Stimulated activated naive CD8-positive, alpha-beta T cell treated with anti-CD3 and anti-CD28 coated beads, Interleukin-15, amount 100 ng/mL, for 72 hours (primary cell): ENCODE results near the gene AFMID.
"Not testable (repeated sequence)": the region's sequence is repeated elsewhere in the genome, so short reads cannot be mapped to it uniquely, and the experiment has no call there.

Source experiments
- ATAC-seq: fragments of 150-1000 bp; cut with Tn5 transposase; 2 replicates; pipeline ENCODE4 v1.10.0; 2021; ENCODE audit warnings: mild to moderate bottlenecking, moderate library complexity
- DNase-seq, 2 donors: peaks; one replicate each; pipeline ENCODE4 v3.0.0; 2021 to 2022
- H3K27ac Mint-ChIP-seq, 2 donors: one replicate each; pipeline ENCODE4 v1.8.0; 2022; ENCODE audit warnings: mild to moderate bottlenecking in 2 of 2, mixed read lengths in 2 of 2, moderate library complexity in 2 of 2
- H3K27me3 Mint-ChIP-seq: one replicate; pipeline ENCODE4 v1.8.0; 2022; ENCODE audit warnings: mixed read lengths
- H3K4me1 Mint-ChIP-seq: one replicate; pipeline ENCODE4 v1.8.0; 2022; ENCODE audit warnings: mild to moderate bottlenecking, mixed read lengths
- H3K4me3 Mint-ChIP-seq, 2 donors: one replicate each; pipeline ENCODE4 v1.8.0; 2022; ENCODE audit warnings: mild to moderate bottlenecking in 2 of 2, mixed read lengths in 2 of 2, moderate library complexity in 1 of 2
- H3K9me3 Mint-ChIP-seq, 2 donors: one replicate each; pipeline ENCODE4 v1.8.0; 2022; ENCODE audit warnings: mixed read lengths in 2 of 2

Gene AFMID

GRCh38 chr17:78170692-78171590 is 16.2 kb upstream of the AFMID start:
- peaks cover 72% of the 10 kb centered on the region for H3K4me1 Mint-ChIP-seq
- peak overlapping the region; percentile 14 to 37 for H3K4me3 Mint-ChIP-seq
- H3K9me3 Mint-ChIP-seq: no peaks in the 10 kb centered on the region
- no peaks in the 10 kb centered on the region for H3K27me3 Mint-ChIP-seq
- DNase-seq: peak in 1 of 2 donors; percentile 21
- peak overlapping the region; percentile 19 to 67 for H3K27ac Mint-ChIP-seq
- ATAC-seq: no peak

- not testable (repeated sequence) for DNase-seq, H3K9me3 Mint-ChIP-seq, ATAC-seq, H3K27me3 Mint-ChIP-seq
- peak overlapping the region; percentile 76 to 87 for H3K27ac Mint-ChIP-seq
- peaks cover 80% of the 10 kb centered on the region for H3K4me1 Mint-ChIP-seq
- peak overlapping the region in 1 of 2 donors; percentile 54 for H3K4me3 Mint-ChIP-seq
Measured at GRCh38 chr17:78171591-78172248, 15.4 kb upstream of the AFMID start.

- Mint-ChIP-seq H3K4me3 (peak overlapping the region; percentile 12 to 35), H3K27ac (peak overlapping the region; percentile 76 to 77), H3K27me3 (no peaks in the 10 kb centered on the region), H3K9me3 (no peaks in the 10 kb centered on the region), H3K4me1 (peaks cover 86% of the 10 kb centered on the region)
- no peak for ATAC-seq
- no peak for DNase-seq
Measured at GRCh38 chr17:78172249-78173051, 14.7 kb upstream of the AFMID start.

GRCh38 chr17:78173097-78173715 is 14.0 kb upstream of the AFMID start:
- H3K9me3 Mint-ChIP-seq: no peaks in the 10 kb centered on the region
- DNase-seq: peak in 1 of 2 donors; percentile 55
- peaks cover 80% of the 10 kb centered on the region for H3K4me1 Mint-ChIP-seq
- H3K27me3 Mint-ChIP-seq: no peaks in the 10 kb centered on the region
- ATAC-seq: peak; percentile 65
- H3K27ac Mint-ChIP-seq: peak overlapping the region; percentile 79 to 94
- peak overlapping the region; percentile 36 to 46 for H3K4me3 Mint-ChIP-seq

- Mint-ChIP-seq H3K4me3 (peak overlapping the region in 1 of 2 donors; percentile 10), H3K4me1 (peaks cover 76% of the 10 kb centered on the region), H3K27me3 (no peaks in the 10 kb centered on the region), H3K9me3 (no peaks in the 10 kb centered on the region), H3K27ac (peak overlapping the region; percentile 62 to 94)
- ATAC-seq: no peak
- no peak for DNase-seq
Measured at GRCh38 chr17:78174346-78174869, 12.8 kb upstream of the AFMID start.

- Mint-ChIP-seq H3K27ac (peak overlapping the region in 1 of 2 donors; percentile 90), H3K4me3 (peak overlapping the region in 1 of 2 donors; percentile 24)
Measured at GRCh38 chr17:78174870-78175642, 12.1 kb upstream of the AFMID start.

GRCh38 chr17:78175643-78175981 is 11.6 kb upstream of the AFMID start:
- Mint-ChIP-seq H3K9me3 (no peaks in the 10 kb centered on the region), H3K27ac (no peak overlapping the region)

More at GRCh38 chr17:78174870-78175642, 12.1 kb upstream of the AFMID start:
- ATAC-seq (no peak), DNase-seq (peak in 1 of 2 donors; percentile 15)
- peaks cover 74% of the 10 kb centered on the region for H3K4me1 Mint-ChIP-seq
- H3K9me3 Mint-ChIP-seq: no peaks in the 10 kb centered on the region
- no peaks in the 10 kb centered on the region for H3K27me3 Mint-ChIP-seq

GRCh38 chr17:78176548-78177025 is 10.6 kb upstream of the AFMID start:
- Mint-ChIP-seq H3K9me3 (no peaks in the 10 kb centered on the region), H3K27me3 (no peaks in the 10 kb centered on the region), H3K4me3 (no peak overlapping the region), H3K4me1 (peaks cover 73% of the 10 kb centered on the region), H3K27ac (no peak overlapping the region)
- DNase-seq: peak; percentile 75 to 76
- peak; percentile 79 for ATAC-seq

More at GRCh38 chr17:78175643-78175981, 11.6 kb upstream of the AFMID start:
- no peak for DNase-seq
- Mint-ChIP-seq H3K4me1 (peaks cover 74% of the 10 kb centered on the region), H3K4me3 (no peak overlapping the region), H3K27me3 (no peaks in the 10 kb centered on the region)
- ATAC-seq: no peak

- Mint-ChIP-seq H3K4me1 (peaks cover 62% of the 10 kb centered on the region), H3K27ac (no peak overlapping the region), H3K9me3 (no peaks in the 10 kb centered on the region), H3K27me3 (no peaks in the 10 kb centered on the region), H3K4me3 (no peak overlapping the region)
- DNase-seq (no peak), ATAC-seq (no peak)
Measured at GRCh38 chr17:78179372-78179771, 7.8 kb upstream of the AFMID start.

GRCh38 chr17:78180083-78180482 is 7.1 kb upstream of the AFMID start:
- Mint-ChIP-seq H3K4me3 (peak overlapping the region; percentile 1 to 14), H3K4me1 (peaks cover 63% of the 10 kb centered on the region), H3K27ac (no peak overlapping the region)

GRCh38 chr17:78180508-78180907 is 6.7 kb upstream of the AFMID start:
- no peak overlapping the region for H3K27ac Mint-ChIP-seq
- H3K4me1 Mint-ChIP-seq: peaks cover 63% of the 10 kb centered on the region

More at GRCh38 chr17:78180083-78180482, 7.1 kb upstream of the AFMID start:
- ATAC-seq (no peak), DNase-seq (no peak)
- Mint-ChIP-seq H3K27me3 (no peaks in the 10 kb centered on the region), H3K9me3 (no peaks in the 10 kb centered on the region)

GRCh38 chr17:78182504-78182903 is 4.7 kb upstream of the AFMID start:
- Mint-ChIP-seq H3K27me3 (no peaks in the 10 kb centered on the region), H3K9me3 (no peaks in the 10 kb centered on the region), H3K4me3 (no peak overlapping the region), H3K27ac (no peak overlapping the region), H3K4me1 (peaks cover 57% of the 10 kb centered on the region)
- ATAC-seq: no peak
- no peak for DNase-seq

More at GRCh38 chr17:78180508-78180907, 6.7 kb upstream of the AFMID start:
- Mint-ChIP-seq H3K9me3 (no peaks in the 10 kb centered on the region), H3K4me3 (peak overlapping the region; percentile 1 to 14), H3K27me3 (no peaks in the 10 kb centered on the region)
- DNase-seq: no peak
- no peak for ATAC-seq

GRCh38 chr17:78183916-78184315 is 3.2 kb upstream of the AFMID start:
- DNase-seq (no peak), ATAC-seq (no peak)
- Mint-ChIP-seq H3K27ac (peak overlapping the region in 1 of 2 donors; percentile 27), H3K4me1 (peaks cover 70% of the 10 kb centered on the region), H3K27me3 (no peaks in the 10 kb centered on the region), H3K9me3 (no peaks in the 10 kb centered on the region), H3K4me3 (peak overlapping the region in 1 of 2 donors; percentile 15)

GRCh38 chr17:78184351-78184750 is 2.8 kb upstream of the AFMID start:
- H3K27me3 Mint-ChIP-seq: no peaks in the 10 kb centered on the region
- peaks cover 70% of the 10 kb centered on the region for H3K4me1 Mint-ChIP-seq
- peak overlapping the region in 1 of 2 donors; percentile 15 for H3K4me3 Mint-ChIP-seq

More at GRCh38 chr17:78184351-78184750, 2.8 kb upstream of the AFMID start:
- Mint-ChIP-seq H3K27ac (no peak overlapping the region), H3K9me3 (no peaks in the 10 kb centered on the region)
- no peak for DNase-seq
- no peak for ATAC-seq
